Peyer's patch (tissue), 4 donors: ENCODE data around the gene BPIFA1.

Experiments used
- POLR2A ChIP-seq, 2 donors: fragments of 450-650 bp; IDR thresholded peaks; one replicate each; pipeline ENCODE4 v1.5.1; 2017; ENCODE audit warnings: antibody characterized with exemption in 2 of 2, mild to moderate bottlenecking in 2 of 2, moderate library complexity in 2 of 2
- TF ChIP-seq, protein P1 (sequence below), 6 experiments: fragments of 450-650 bp in 4 of 6; fragments of 200-600 bp in 2 of 6; sonication (generic) in 1 of 6; IDR thresholded peaks; one replicate each; pipeline ENCODE4 v1.5.1; 2017 to 2019; ENCODE audit warnings: antibody characterized with exemption in 6 of 6, mild to moderate bottlenecking in 3 of 6, moderate library complexity in 1 of 6

- TF ChIP-seq, protein P1, sequence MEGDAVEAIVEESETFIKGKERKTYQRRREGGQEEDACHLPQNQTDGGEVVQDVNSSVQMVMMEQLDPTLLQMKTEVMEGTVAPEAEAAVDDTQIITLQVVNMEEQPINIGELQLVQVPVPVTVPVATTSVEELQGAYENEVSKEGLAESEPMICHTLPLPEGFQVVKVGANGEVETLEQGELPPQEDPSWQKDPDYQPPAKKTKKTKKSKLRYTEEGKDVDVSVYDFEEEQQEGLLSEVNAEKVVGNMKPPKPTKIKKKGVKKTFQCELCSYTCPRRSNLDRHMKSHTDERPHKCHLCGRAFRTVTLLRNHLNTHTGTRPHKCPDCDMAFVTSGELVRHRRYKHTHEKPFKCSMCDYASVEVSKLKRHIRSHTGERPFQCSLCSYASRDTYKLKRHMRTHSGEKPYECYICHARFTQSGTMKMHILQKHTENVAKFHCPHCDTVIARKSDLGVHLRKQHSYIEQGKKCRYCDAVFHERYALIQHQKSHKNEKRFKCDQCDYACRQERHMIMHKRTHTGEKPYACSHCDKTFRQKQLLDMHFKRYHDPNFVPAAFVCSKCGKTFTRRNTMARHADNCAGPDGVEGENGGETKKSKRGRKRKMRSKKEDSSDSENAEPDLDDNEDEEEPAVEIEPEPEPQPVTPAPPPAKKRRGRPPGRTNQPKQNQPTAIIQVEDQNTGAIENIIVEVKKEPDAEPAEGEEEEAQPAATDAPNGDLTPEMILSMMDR (IDR thresholded peaks at IDR 0.05) = no peak
- TF ChIP-seq POLR2A (IDR thresholded peaks at IDR 0.05) = no peak
These were observed 2.5 kb upstream of the BPIFA1 start for GRCh38 chr20:33233129-33233774.
